HG02870 (cell line): ENCODE data around the gene GYS2.

Experiments used
- ATAC-seq: cut with Tn5 transposase; IDR thresholded peaks from one replicate; pipeline ENCODE4 v1.9.1; 2021; ENCODE audit warnings: mild to moderate bottlenecking, moderate library complexity; ENCODE audit not compliant: unreplicated experiment

GYS2 gene

GRCh38 chr12:21558100-21558679, 46.5 kb downstream of the GYS2 start:
- no peak for ATAC-seq

- ATAC-seq: no peak
Observed at GRCh38 chr12:21553329-21553675, 51.3 kb downstream of the GYS2 start.

- ATAC-seq: no peak
Observed at GRCh38 chr12:21552635-21553328, 51.9 kb downstream of the GYS2 start.

- no peak for ATAC-seq
Observed at GRCh38 chr12:21551841-21552465, 52.7 kb downstream of the GYS2 start.

- ATAC-seq: no peak
Observed at GRCh38 chr12:21547437-21547836, 57.2 kb downstream of the GYS2 start.

- ATAC-seq: no peak
Observed at GRCh38 chr12:21546716-21547115, 57.9 kb downstream of the GYS2 start.

- no peak for ATAC-seq
Observed at GRCh38 chr12:21545557-21545956, 59.1 kb downstream of the GYS2 start.

- ATAC-seq: no peak
Observed at GRCh38 chr12:21543151-21543550, 61.5 kb downstream of the GYS2 start.

GRCh38 chr12:21542403-21542802, 62.2 kb downstream of the GYS2 start:
- no peak for ATAC-seq

- no peak for ATAC-seq
Observed at GRCh38 chr12:21541773-21542172, 62.9 kb downstream of the GYS2 start.

- ATAC-seq: no peak
Observed at GRCh38 chr12:21539797-21540196, 64.8 kb downstream of the GYS2 start.

- ATAC-seq: no peak
Observed at GRCh38 chr12:21538061-21538653, 66.5 kb downstream of the GYS2 start.

GRCh38 chr12:21529456-21529855, 75.2 kb downstream of the GYS2 start:
- ATAC-seq: no peak

- ATAC-seq: no peak
Observed at GRCh38 chr12:21528953-21529352, 75.7 kb downstream of the GYS2 start.

- peak; percentile 78 for ATAC-seq
Observed at GRCh38 chr12:21527451-21528180, 77.0 kb downstream of the GYS2 start.

GRCh38 chr12:21526721-21527345, 77.8 kb downstream of the GYS2 start:
- no peak for ATAC-seq

- no peak for ATAC-seq
Observed at GRCh38 chr12:21526053-21526452, 78.6 kb downstream of the GYS2 start, which contains the start of gene SPX. Gene SPX, plus strand, starts transcription at chr12:21526296. Its CDS starts 177 bp downstream, at chr12:21526473.

GRCh38 chr12:21523148-21523547, 81.5 kb downstream of the GYS2 start:
- ATAC-seq: no peak

GRCh38 chr12:21521541-21521940, 83.1 kb downstream of the GYS2 start:
- ATAC-seq: no peak

GRCh38 chr12:21518451-21518850, 86.2 kb downstream of the GYS2 start:
- ATAC-seq: no peak

- no peak for ATAC-seq
Observed at GRCh38 chr12:21516281-21516680, 88.4 kb downstream of the GYS2 start.
